ENCODE measurements around the gene F13A1. TPM values are rescaled to one million over a fixed set of nuclear protein-coding genes. Genes with fewer than 3 reads are reported as not detected.

Gene F13A1
- 100 to 1,000 TPM in 1 of 2 donors, 1 to 10 TPM in 1; 8.5 to 305 TPM for total RNA-seq
- 0 to 0.15 reads per million in 2 donors for total RNA-seq

- no peaks in the 10 kb centered on the region for H3K9me3 ChIP-seq (ENCODE audit: control insufficient read depth, low read length, poor library complexity, severe bottlenecking)
- Mint-ChIP-seq H3K27ac (no peak within 1 kb of the TSS), H3K4me1 (peaks cover 6% of the 10 kb centered on the region), H3K36me3 (ENCODE audit: low read depth) (peaks cover 4% of the 10 kb centered on the region), H3K27me3 (peaks cover 81% of the 10 kb centered on the region), H3K4me3 (no peak within 1 kb of the TSS)
- DNase-seq, result no peak
- no peak for ATAC-seq
These were observed at the start of gene F13A1 for GRCh38 chr6:6319952-6320811. TSS of gene F13A1 (minus strand) at chr6:6320662. CDS start at chr6:6318664, 1,998 bp downstream.

- Mint-ChIP-seq H3K27me3 (no peaks in the 10 kb centered on the region), H3K4me1 (no peaks in the 10 kb centered on the region)
- ATAC-seq, result no peak
These were observed 48.2 kb upstream of the F13A1 start for GRCh38 chr6:6368684-6369052.

GRCh38 chr6:6368040-6368683, 47.7 kb upstream of the F13A1 start:
- DNase-seq, result no peak
- Mint-ChIP-seq H3K4me1 (no peaks in the 10 kb centered on the region), H3K4me3 (no peak overlapping the region), H3K27me3 (no peaks in the 10 kb centered on the region), H3K27ac (no peak overlapping the region), H3K36me3 (ENCODE audit: low read depth) (no peaks in the 10 kb centered on the region)
- H3K9me3 ChIP-seq (ENCODE audit: control insufficient read depth, low read length, poor library complexity, severe bottlenecking), result peaks cover 2% of the 10 kb centered on the region
- ATAC-seq, result no peak

More at GRCh38 chr6:6368684-6369052, 48.2 kb upstream of the F13A1 start:
- H3K9me3 ChIP-seq (ENCODE audit: control insufficient read depth, low read length, poor library complexity, severe bottlenecking), result peaks cover 2% of the 10 kb centered on the region
- no peaks in the 10 kb centered on the region for H3K36me3 Mint-ChIP-seq (ENCODE audit: low read depth)
- no peak overlapping the region for H3K4me3 Mint-ChIP-seq
- H3K27ac Mint-ChIP-seq, result no peak overlapping the region
- no peak for DNase-seq

- no peak for DNase-seq
- H3K36me3 Mint-ChIP-seq (ENCODE audit: low read depth), result no peaks in the 10 kb centered on the region
These were observed 46.3 kb upstream of the F13A1 start for GRCh38 chr6:6366803-6367202.

GRCh38 chr6:6365242-6365641, 44.8 kb upstream of the F13A1 start:
- H3K4me3 Mint-ChIP-seq, result no peak overlapping the region
- no peaks in the 10 kb centered on the region for H3K9me3 ChIP-seq (ENCODE audit: control insufficient read depth, low read length, poor library complexity, severe bottlenecking)
- no peaks in the 10 kb centered on the region for H3K4me1 Mint-ChIP-seq
- no peaks in the 10 kb centered on the region for H3K27me3 Mint-ChIP-seq
- H3K36me3 Mint-ChIP-seq (ENCODE audit: low read depth), result no peaks in the 10 kb centered on the region
- no peak for ATAC-seq
- DNase-seq, result no peak
- no peak overlapping the region for H3K27ac Mint-ChIP-seq

More at GRCh38 chr6:6366803-6367202, 46.3 kb upstream of the F13A1 start:
- Mint-ChIP-seq H3K4me1 (no peaks in the 10 kb centered on the region), H3K27ac (no peak overlapping the region), H3K4me3 (no peak overlapping the region), H3K27me3 (no peaks in the 10 kb centered on the region)
- peaks cover 2% of the 10 kb centered on the region for H3K9me3 ChIP-seq (ENCODE audit: control insufficient read depth, low read length, poor library complexity, severe bottlenecking)
- no peak for ATAC-seq

GRCh38 chr6:6362056-6362840, 41.8 kb upstream of the F13A1 start:
- peaks cover 11% of the 10 kb centered on the region for H3K27me3 Mint-ChIP-seq
- no peak for ATAC-seq
- H3K4me3 Mint-ChIP-seq, result no peak overlapping the region

GRCh38 chr6:6357530-6357929, 37.1 kb upstream of the F13A1 start:
- no peak for ATAC-seq
- Mint-ChIP-seq H3K4me3 (no peak overlapping the region), H3K36me3 (ENCODE audit: low read depth) (no peaks in the 10 kb centered on the region), H3K4me1 (no peaks in the 10 kb centered on the region), H3K27ac (no peak overlapping the region), H3K27me3 (peaks cover 30% of the 10 kb centered on the region)
- DNase-seq, result no peak
- H3K9me3 ChIP-seq (ENCODE audit: control insufficient read depth, low read length, poor library complexity, severe bottlenecking), result no peaks in the 10 kb centered on the region

More at GRCh38 chr6:6362056-6362840, 41.8 kb upstream of the F13A1 start:
- Mint-ChIP-seq H3K4me1 (no peaks in the 10 kb centered on the region), H3K27ac (no peak overlapping the region), H3K36me3 (ENCODE audit: low read depth) (no peaks in the 10 kb centered on the region)
- H3K9me3 ChIP-seq (ENCODE audit: control insufficient read depth, low read length, poor library complexity, severe bottlenecking), result no peaks in the 10 kb centered on the region
- DNase-seq, result no peak

- ATAC-seq (no peak), DNase-seq (no peak)
- Mint-ChIP-seq H3K27ac (no peak overlapping the region), H3K36me3 (ENCODE audit: low read depth) (no peaks in the 10 kb centered on the region), H3K27me3 (peaks cover 30% of the 10 kb centered on the region), H3K4me3 (no peak overlapping the region), H3K4me1 (no peaks in the 10 kb centered on the region)
- H3K9me3 ChIP-seq (ENCODE audit: control insufficient read depth, low read length, poor library complexity, severe bottlenecking), result no peaks in the 10 kb centered on the region
These were observed 36.6 kb upstream of the F13A1 start for GRCh38 chr6:6357032-6357431.

- ATAC-seq, result no peak
- H3K27me3 Mint-ChIP-seq, result peaks cover 51% of the 10 kb centered on the region
These were observed 32.3 kb upstream of the F13A1 start for GRCh38 chr6:6352772-6353171.

GRCh38 chr6:6351511-6352025, 31.1 kb upstream of the F13A1 start:
- H3K27me3 Mint-ChIP-seq, result peaks cover 46% of the 10 kb centered on the region
- ATAC-seq (no peak), DNase-seq (no peak)
- no peaks in the 10 kb centered on the region for H3K36me3 Mint-ChIP-seq (ENCODE audit: low read depth)
- H3K9me3 ChIP-seq (ENCODE audit: control insufficient read depth, low read length, poor library complexity, severe bottlenecking), result no peaks in the 10 kb centered on the region
- no peak overlapping the region for H3K4me3 Mint-ChIP-seq
- H3K27ac Mint-ChIP-seq, result no peak overlapping the region
- H3K4me1 Mint-ChIP-seq, result no peaks in the 10 kb centered on the region

More at GRCh38 chr6:6352772-6353171, 32.3 kb upstream of the F13A1 start:
- Mint-ChIP-seq H3K36me3 (ENCODE audit: low read depth) (no peaks in the 10 kb centered on the region), H3K27ac (no peak overlapping the region), H3K4me1 (no peaks in the 10 kb centered on the region), H3K4me3 (no peak overlapping the region)
- H3K9me3 ChIP-seq (ENCODE audit: control insufficient read depth, low read length, poor library complexity, severe bottlenecking), result no peaks in the 10 kb centered on the region
- DNase-seq, result no peak

GRCh38 chr6:6350696-6351095, 30.2 kb upstream of the F13A1 start:
- H3K27me3 Mint-ChIP-seq, result peaks cover 44% of the 10 kb centered on the region
- no peaks in the 10 kb centered on the region for H3K4me1 Mint-ChIP-seq
- H3K27ac Mint-ChIP-seq, result no peak overlapping the region

GRCh38 chr6:6348256-6348655, 27.8 kb upstream of the F13A1 start:
- no peaks in the 10 kb centered on the region for H3K9me3 ChIP-seq (ENCODE audit: control insufficient read depth, low read length, poor library complexity, severe bottlenecking)
- Mint-ChIP-seq H3K36me3 (ENCODE audit: low read depth) (no peaks in the 10 kb centered on the region), H3K4me1 (no peaks in the 10 kb centered on the region), H3K4me3 (no peak overlapping the region), H3K27ac (no peak overlapping the region), H3K27me3 (peaks cover 34% of the 10 kb centered on the region)
- no peak for DNase-seq
- no peak for ATAC-seq

More at GRCh38 chr6:6350696-6351095, 30.2 kb upstream of the F13A1 start:
- DNase-seq, result no peak
- no peak for ATAC-seq
- Mint-ChIP-seq H3K36me3 (ENCODE audit: low read depth) (no peaks in the 10 kb centered on the region), H3K4me3 (no peak overlapping the region)
- H3K9me3 ChIP-seq (ENCODE audit: control insufficient read depth, low read length, poor library complexity, severe bottlenecking), result no peaks in the 10 kb centered on the region

Measured in T-helper 17 cell (primary cell).